ENCODE measurements around the gene TMCC3. TPM values are rescaled to one million over a fixed set of nuclear protein-coding genes. Genes with fewer than 3 reads are reported as not detected.

TMCC3 gene
- total RNA-seq, 1 donor from 2014 or later: 0.65 TPM

GRCh38 chr12:94532490-94533422 is 117.6 kb downstream of the TMCC3 start:
- H3K27me3 Mint-ChIP-seq (ENCODE audit: low read depth): peaks cover 15% of the 10 kb centered on the region
- H3K27ac Mint-ChIP-seq (ENCODE audit: unreplicated experiment): no peak overlapping the region
- H3K4me1 Mint-ChIP-seq (ENCODE audit: low read depth): peaks cover 4% of the 10 kb centered on the region
- no peak for DNase-seq (ENCODE audit: low spot score)
- peak; percentile 95 for TF ChIP-seq CTCF (IDR thresholded peaks at IDR 0.05)
- no peak overlapping the region for H3K4me3 Mint-ChIP-seq (ENCODE audit: unreplicated experiment)
- H3K9me3 Mint-ChIP-seq (ENCODE audit: low read depth): no peaks in the 10 kb centered on the region
- no peaks in the 10 kb centered on the region for H3K36me3 Mint-ChIP-seq (ENCODE audit: low read depth)

GRCh38 chr12:94531196-94531720 is 119.1 kb downstream of the TMCC3 start:
- H3K27me3 Mint-ChIP-seq (ENCODE audit: low read depth): peaks cover 18% of the 10 kb centered on the region
- no peak overlapping the region for H3K27ac Mint-ChIP-seq (ENCODE audit: unreplicated experiment)
- H3K9me3 Mint-ChIP-seq (ENCODE audit: low read depth): no peaks in the 10 kb centered on the region
- TF ChIP-seq CTCF (IDR thresholded peaks at IDR 0.05): no peak
- H3K36me3 Mint-ChIP-seq (ENCODE audit: low read depth): no peaks in the 10 kb centered on the region
- H3K4me3 Mint-ChIP-seq (ENCODE audit: unreplicated experiment): no peak overlapping the region
- peaks cover 4% of the 10 kb centered on the region for H3K4me1 Mint-ChIP-seq (ENCODE audit: low read depth)
- DNase-seq (ENCODE audit: low spot score): no peak

GRCh38 chr12:94525951-94526350 is 124.4 kb downstream of the TMCC3 start:
- Mint-ChIP-seq H3K36me3 (ENCODE audit: low read depth) (no peaks in the 10 kb centered on the region), H3K4me1 (ENCODE audit: low read depth) (no peaks in the 10 kb centered on the region), H3K9me3 (ENCODE audit: low read depth) (no peaks in the 10 kb centered on the region), H3K27ac (ENCODE audit: unreplicated experiment) (no peak overlapping the region), H3K4me3 (ENCODE audit: unreplicated experiment) (no peak overlapping the region), H3K27me3 (ENCODE audit: low read depth) (peaks cover 43% of the 10 kb centered on the region)
- TF ChIP-seq CTCF (IDR thresholded peaks at IDR 0.05): no peak
- DNase-seq (ENCODE audit: low spot score): no peak

Small RNA genes within 50 kb of the gene (microRNA-seq; reads per million reads assigned to microRNA genes)
- gene MIR5700 (ENCODE audit: borderline number of aligned reads): not detected

Other genes starting within 250 kb of the TMCC3 start
- gene CEP83, start 190.7 kb downstream of the TMCC3 start, total RNA-seq: 8.0 to 13.0 TPM (median 9.5 TPM) in 3 replicates